GM23248 (cell line): ENCODE measurements around the gene CETN1. TPM values are rescaled to one million over a fixed set of nuclear protein-coding genes. Genes with fewer than 3 reads are reported as not detected.
A peak's percentile ranks its signal among the peaks of the same experiment; 100 is the strongest.

Experiments
- DNase-seq: peaks from one replicate; pipeline ENCODE4 v3.0.0-alpha.2; 2015
- H2AFZ ChIP-seq: fragments of 200-600 bp; sonication (generic); 2 replicates; pipeline ENCODE4 v1.6.1; 2016; ENCODE audit warnings: antibody characterized with exemption
- H3F3A ChIP-seq: fragments of 200-600 bp; sonication (generic); 2 replicates; pipeline ENCODE4 v1.6.1; 2016; ENCODE audit warnings: mild to moderate bottlenecking, antibody characterized with exemption, mixed run types; ENCODE audit not compliant: insufficient read depth
- H3K27ac ChIP-seq: fragments of 200-600 bp; sonication (generic); 2 replicates; pipeline ENCODE4 v1.5.1; 2016; ENCODE audit warnings: mild to moderate bottlenecking
- H3K27me3 ChIP-seq: fragments of 200-600 bp; sonication (generic); replicated peaks from 2 replicates; pipeline ENCODE4 v1.6.1; 2016; ENCODE audit warnings: mild to moderate bottlenecking; ENCODE audit not compliant: insufficient read depth
- H3K36me3 ChIP-seq: fragments of 200-600 bp; sonication (generic); 2 replicates; pipeline ENCODE4 v1.6.1; 2016; ENCODE audit warnings: low read depth, mild to moderate bottlenecking
- H3K4me1 ChIP-seq: fragments of 200-600 bp; sonication (generic); 2 replicates; pipeline ENCODE4 v1.6.1; 2016; ENCODE audit warnings: mild to moderate bottlenecking; ENCODE audit not compliant: insufficient read depth
- H3K4me2 ChIP-seq: fragments of 200-600 bp; sonication (generic); one replicate; pipeline ENCODE4 v1.6.1; 2016; ENCODE audit warnings: mild to moderate bottlenecking; ENCODE audit not compliant: unreplicated experiment
- H3K4me3 ChIP-seq: fragments of 200-600 bp; sonication (generic); 2 replicates; pipeline ENCODE4 v1.5.1; 2016; ENCODE audit warnings: mild to moderate bottlenecking
- H3K79me2 ChIP-seq: fragments of 200-600 bp; sonication (generic); 2 replicates; pipeline ENCODE4 v1.6.1; 2016; ENCODE audit warnings: mild to moderate bottlenecking; ENCODE audit not compliant: insufficient read depth
- H3K9ac ChIP-seq: fragments of 200-600 bp; sonication (generic); 2 replicates; pipeline ENCODE4 v1.6.1; 2016; ENCODE audit warnings: mild to moderate bottlenecking
- H3K9me2 ChIP-seq: fragments of 200-600 bp; sonication (generic); 2 replicates; pipeline ENCODE4 v1.6.1; 2016; ENCODE audit warnings: mixed run types, mild to moderate bottlenecking, moderate library complexity; ENCODE audit not compliant: insufficient read depth
- H3K9me3 ChIP-seq: fragments of 200-600 bp; sonication (generic); one replicate; pipeline ENCODE4 v1.6.1; 2017; ENCODE audit warnings: low read depth
- H4K20me1 ChIP-seq: fragments of 200-600 bp; sonication (generic); 2 replicates; pipeline ENCODE4 v1.6.0; 2016; ENCODE audit not compliant: insufficient read depth
- EZH2 ChIP-seq: fragments of 200-600 bp; sonication (generic); IDR thresholded peaks from 2 replicates; pipeline ENCODE4 v1.6.1; 2018; ENCODE audit warnings: antibody characterized with exemption, mild to moderate bottlenecking; ENCODE audit not compliant: insufficient read depth, poor library complexity, severe bottlenecking
- EZH2phosphoT487 ChIP-seq: fragments of 200-600 bp; sonication (generic); IDR thresholded peaks from 2 replicates; pipeline ENCODE4 v1.6.1; 2018; ENCODE audit warnings: antibody characterized with exemption, moderate library complexity, mild to moderate bottlenecking, low read depth; ENCODE audit not compliant: insufficient read depth
- WGBS, 2 experiments: methylation state at CpG; one replicate each; pipeline ENCODE4 v1.1.6; 2015 to 2017; ENCODE audit warnings: low lambda C conversion rate in 2 of 2, low coverage in 1 of 2; ENCODE audit errors: missing lambda C conversion rate in 2 of 2; 5-methylcytosine and 5-hydroxymethylcytosine counted together
- in situ Hi-C: fragments of 300-500 bp; cut with MboI; formaldehyde crosslinking; loops from 2 replicates; pipeline ENCODE4 v1.15.0; 2020
- polyA plus RNA-seq: library from polyadenylated mRNA; unstranded; fragments of >200 nt; fragmentation: Nextera tagmentation; extraction: Ambion mirVana; gene quantifications from 2 replicates; pipeline ENCODE4 v1.2.1, GENCODE V29; 2016
- total RNA-seq: library from RNA; depleted of rRNA; stranded (reverse); fragments of >200 nt; shearing (Covaris generic); gene quantifications from 2 replicates; pipeline ENCODE4 v1.2.3, GENCODE V29; 2014

The CETN1 gene
- total and polyA plus RNA-seq, 2 experiments from 2014 or later: not detected

GRCh38 chr18:615773-616172 lies 35.6 kb downstream of the CETN1 start:
- H2AFZ ChIP-seq: no peak overlapping the region
- no peak overlapping the region for H3K4me2 ChIP-seq
- no peaks in the 10 kb centered on the region for H3K9me2 ChIP-seq
- 77% methylated on average over 4 of the region's 4 CpGs for WGBS, 2 experiments
- no peak overlapping the region for H3K4me3 ChIP-seq
- no peaks in the 10 kb centered on the region for H3K9me3 ChIP-seq
- H3F3A ChIP-seq: no peaks in the 10 kb centered on the region
- H3K9ac ChIP-seq: no peak overlapping the region
- H4K20me1 ChIP-seq: no peaks in the 10 kb centered on the region
- H3K27me3 ChIP-seq: no peaks in the 10 kb centered on the region
- no peaks in the 10 kb centered on the region for H3K36me3 ChIP-seq
- no peak overlapping the region for H3K27ac ChIP-seq
- TF ChIP-seq EZH2phosphoT487 (no peak), EZH2 (no peak)
- no peaks in the 10 kb centered on the region for H3K79me2 ChIP-seq
- H3K4me1 ChIP-seq: peaks cover 6% of the 10 kb centered on the region; the same call in 1 of the 2 replicates
- in situ Hi-C loops: no loop called here
- DNase-seq: peak; percentile 30

DNA sequence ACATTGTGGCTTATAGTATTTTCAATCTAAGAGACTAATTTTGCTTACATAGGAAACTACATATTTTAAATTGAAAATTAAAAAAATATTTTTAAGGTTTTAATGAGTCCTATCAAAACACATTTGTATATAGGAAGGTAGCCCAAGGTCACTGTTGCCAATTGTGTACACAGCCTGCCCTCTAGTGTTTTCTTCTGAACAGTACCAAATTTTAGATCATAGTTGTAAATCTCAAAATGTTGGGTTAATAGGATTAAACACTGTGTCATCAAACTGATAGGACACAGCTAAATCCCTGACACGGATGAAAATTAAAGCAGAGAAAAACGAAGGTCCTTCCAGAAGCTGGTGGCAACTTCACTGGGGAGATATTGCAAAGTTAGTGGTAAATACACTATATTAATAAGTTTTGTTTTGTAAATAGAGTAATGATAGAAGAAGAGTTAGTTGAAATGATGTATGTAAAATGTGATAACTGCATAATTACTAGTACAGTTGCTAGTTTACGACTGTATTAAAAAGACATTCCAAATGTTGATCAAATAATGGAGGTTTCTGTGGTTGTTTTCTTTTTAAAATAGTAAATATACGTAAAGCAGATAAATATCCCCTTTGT lies 36.3 kb downstream of the CETN1 start:
- Histone ChIP-seq H3K4me1 (peaks cover 9% of the 10 kb centered on the region; the same call in 1 of the 2 replicates), H3K9me3 (no peaks in the 10 kb centered on the region), H3K4me2 (no peak overlapping the region), H3K79me2 (no peaks in the 10 kb centered on the region), H3K27ac (no peak overlapping the region), H3F3A (no peaks in the 10 kb centered on the region), H3K9me2 (no peaks in the 10 kb centered on the region), H3K4me3 (no peak overlapping the region), H3K36me3 (no peaks in the 10 kb centered on the region), H2AFZ (no peak overlapping the region), H3K9ac (no peak overlapping the region), H4K20me1 (no peaks in the 10 kb centered on the region), H3K27me3 (no peaks in the 10 kb centered on the region)
- WGBS, 2 experiments: 26 to 28% methylated on average over 4 of the region's 4 CpGs
- TF ChIP-seq EZH2phosphoT487 (no peak), EZH2 (no peak)
- DNase-seq: peak; percentile 82
- in situ Hi-C loops: no loop called here

GRCh38 chr18:617970-618504 lies 37.9 kb downstream of the CETN1 start:
- in situ Hi-C loops: no loop called here
- no peaks in the 10 kb centered on the region for H3K79me2 ChIP-seq
- H2AFZ ChIP-seq: no peak overlapping the region
- no peak for DNase-seq
- no peak overlapping the region for H3K4me2 ChIP-seq
- H3F3A ChIP-seq: no peaks in the 10 kb centered on the region
- no peak for TF ChIP-seq EZH2phosphoT487
- no peak for TF ChIP-seq EZH2
- no peaks in the 10 kb centered on the region for H3K9me3 ChIP-seq
- no peaks in the 10 kb centered on the region for H3K36me3 ChIP-seq
- WGBS, 2 experiments: 85 to 89% methylated on average over 13 of the region's 13 CpGs
- H3K9me2 ChIP-seq: no peaks in the 10 kb centered on the region
- no peak overlapping the region for H3K4me3 ChIP-seq
- peaks cover 9% of the 10 kb centered on the region; the same call in 1 of the 2 replicates for H3K4me1 ChIP-seq
- H3K9ac ChIP-seq: no peak overlapping the region
- H4K20me1 ChIP-seq: no peaks in the 10 kb centered on the region
- no peak overlapping the region for H3K27ac ChIP-seq
- no peaks in the 10 kb centered on the region for H3K27me3 ChIP-seq

- 90 to 91% methylated on average over 5 of the region's 5 CpGs for WGBS, 2 experiments
- no peak overlapping the region for H3K27ac ChIP-seq
- no peaks in the 10 kb centered on the region for H3K36me3 ChIP-seq
- no peaks in the 10 kb centered on the region for H3K9me3 ChIP-seq
- H3K4me3 ChIP-seq: no peak overlapping the region
- no peaks in the 10 kb centered on the region for H3K79me2 ChIP-seq
- in situ Hi-C loops: no loop called here
- H3K27me3 ChIP-seq: no peaks in the 10 kb centered on the region
- H3F3A ChIP-seq: no peaks in the 10 kb centered on the region
- no peak overlapping the region for H3K9ac ChIP-seq
- no peak overlapping the region for H2AFZ ChIP-seq
- no peak for DNase-seq
- no peaks in the 10 kb centered on the region for H4K20me1 ChIP-seq
- H3K9me2 ChIP-seq: no peaks in the 10 kb centered on the region
- peaks cover 9% of the 10 kb centered on the region; the same call in 1 of the 2 replicates for H3K4me1 ChIP-seq
- H3K4me2 ChIP-seq: no peak overlapping the region
- TF ChIP-seq EZH2: no peak
- no peak for TF ChIP-seq EZH2phosphoT487
These were observed 38.4 kb downstream of the CETN1 start for GRCh38 chr18:618618-619017.
